Sigmoid colon (tissue), 4 donors: Measurements from ENCODE around the gene TBKBP1.

Source experiments
- EP300 ChIP-seq, 4 donors: sonication (generic); formaldehyde crosslinking; IDR thresholded peaks; one replicate each; pipeline ENCODE4 v1.6.1; 2017; ENCODE audit warnings: antibody characterized with exemption in 4 of 4
- POLR2A ChIP-seq, 2 donors: fragments of 450-650 bp; IDR thresholded peaks; one replicate each; pipeline ENCODE4 v1.6.1; 2016; ENCODE audit warnings: antibody characterized with exemption in 2 of 2, mild to moderate bottlenecking in 2 of 2, moderate library complexity in 2 of 2
- POLR2AphosphoS5 ChIP-seq, 4 donors: sonication (generic); formaldehyde crosslinking; IDR thresholded peaks; one replicate each; pipeline ENCODE4 v1.6.1; 2017; ENCODE audit warnings: antibody characterized with exemption in 4 of 4
- TF ChIP-seq, protein P1 (sequence below), 4 experiments: fragments of 450-650 bp in 3 of 4; fragments of 200-600 bp in 1 of 4; IDR thresholded peaks; one replicate each; pipeline ENCODE4 v1.5.1; 2016 to 2019; ENCODE audit warnings: antibody characterized with exemption in 4 of 4, mild to moderate bottlenecking in 3 of 4, moderate library complexity in 2 of 4

DNA sequence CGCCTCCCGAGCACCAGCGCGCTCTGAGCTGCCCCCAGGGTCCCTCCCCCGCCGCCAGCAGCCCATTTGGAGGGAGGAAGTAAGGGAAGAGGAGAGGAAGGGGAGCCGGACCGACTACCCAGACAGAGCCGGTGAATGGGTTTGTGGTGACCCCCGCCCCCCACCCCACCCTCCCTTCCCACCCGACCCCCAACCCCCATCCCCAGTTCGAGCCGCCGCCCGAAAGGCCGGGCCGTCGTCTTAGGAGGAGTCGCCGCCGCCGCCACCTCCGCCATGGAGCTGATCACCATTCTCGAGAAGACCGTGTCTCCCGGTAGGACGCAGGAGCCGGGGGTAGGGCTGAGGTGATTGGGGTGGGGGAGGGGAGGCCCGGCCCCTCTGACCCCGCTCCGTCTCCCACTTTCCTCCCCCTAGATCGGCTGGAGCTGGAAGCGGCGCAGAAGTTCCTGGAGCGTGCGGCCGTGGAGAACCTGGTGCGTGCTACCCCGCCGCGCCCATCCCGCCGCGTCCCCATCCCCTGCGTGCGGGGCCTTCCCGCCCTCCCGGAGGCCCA, 43.9 kb upstream of the TBKBP1 start:
- TF ChIP-seq, protein P1, sequence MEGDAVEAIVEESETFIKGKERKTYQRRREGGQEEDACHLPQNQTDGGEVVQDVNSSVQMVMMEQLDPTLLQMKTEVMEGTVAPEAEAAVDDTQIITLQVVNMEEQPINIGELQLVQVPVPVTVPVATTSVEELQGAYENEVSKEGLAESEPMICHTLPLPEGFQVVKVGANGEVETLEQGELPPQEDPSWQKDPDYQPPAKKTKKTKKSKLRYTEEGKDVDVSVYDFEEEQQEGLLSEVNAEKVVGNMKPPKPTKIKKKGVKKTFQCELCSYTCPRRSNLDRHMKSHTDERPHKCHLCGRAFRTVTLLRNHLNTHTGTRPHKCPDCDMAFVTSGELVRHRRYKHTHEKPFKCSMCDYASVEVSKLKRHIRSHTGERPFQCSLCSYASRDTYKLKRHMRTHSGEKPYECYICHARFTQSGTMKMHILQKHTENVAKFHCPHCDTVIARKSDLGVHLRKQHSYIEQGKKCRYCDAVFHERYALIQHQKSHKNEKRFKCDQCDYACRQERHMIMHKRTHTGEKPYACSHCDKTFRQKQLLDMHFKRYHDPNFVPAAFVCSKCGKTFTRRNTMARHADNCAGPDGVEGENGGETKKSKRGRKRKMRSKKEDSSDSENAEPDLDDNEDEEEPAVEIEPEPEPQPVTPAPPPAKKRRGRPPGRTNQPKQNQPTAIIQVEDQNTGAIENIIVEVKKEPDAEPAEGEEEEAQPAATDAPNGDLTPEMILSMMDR (IDR thresholded peaks at IDR 0.05) = no peak
- no peak for TF ChIP-seq EP300 (IDR thresholded peaks at IDR 0.05)
- TF ChIP-seq POLR2A (IDR thresholded peaks at IDR 0.05) = peak in 1 of 2 donors; percentile 47
- peak; percentile 50 to 82 (median 58) for TF ChIP-seq POLR2AphosphoS5 (IDR thresholded peaks at IDR 0.05)
